SK-N-SH (cell line): ENCODE measurements around the gene PRRX1. TPM values are rescaled to one million over a fixed set of nuclear protein-coding genes. Genes with fewer than 3 reads are reported as not detected.

ENCODE experiments used
- CTCF ChIA-PET: fragments of 300-600, 350-600 bp; formaldehyde crosslinking; extraction: SDS; loops from one replicate; lab custom pipeline; 2021; lab: Yijun Ruan, JAX
- POLR2A ChIA-PET: fragments of 350-600 bp; sonication (Branson Sonifier 250); formaldehyde crosslinking; extraction: SDS; loops from one replicate; lab custom pipeline; 2020; ENCODE audit warnings: antibody characterized with exemption, inconsistent platforms; lab: Yijun Ruan, JAX
- DNase-seq: peaks from one replicate; pipeline ENCODE4 v3.0.0; 2012
- H2AFZ ChIP-seq: fragments of 200-600 bp; sonication (generic); 2 replicates; pipeline ENCODE4 v1.8.1; 2016; ENCODE audit warnings: antibody characterized with exemption, mild to moderate bottlenecking, low read depth
- H3F3A ChIP-seq: fragments of 200-600 bp; sonication (generic); replicated peaks from 2 replicates; pipeline ENCODE3; 2016; ENCODE audit warnings: antibody characterized with exemption, mild to moderate bottlenecking; ENCODE audit not compliant: insufficient read depth
- H3K27ac ChIP-seq, 2 experiments: fragments of 200-500 bp in 1 of 2; fragments of 200-600 bp in 1 of 2; sonication (Bioruptor generic) in 1 of 2; sonication (generic), shearing (Covaris generic) in 1 of 2; 2 replicates each; pipeline versions ENCODE4 v1.5.1 to v1.6.1; 2014 to 2016; ENCODE audit warnings: low read depth in 2 of 2, inconsistent platforms in 1 of 2, low read length in 1 of 2, mild to moderate bottlenecking in 1 of 2, mixed read lengths in 1 of 2
- H3K27me3 ChIP-seq: fragments of 200-600 bp; sonication (generic), shearing (Covaris generic); 2 replicates; pipeline ENCODE4 v1.6.1; 2016; ENCODE audit warnings: mixed run types; ENCODE audit not compliant: insufficient read depth
- H3K36me3 ChIP-seq, 2 experiments: fragments of 200-500 bp in 1 of 2; fragments of 200-600 bp in 1 of 2; sonication (Bioruptor generic) in 1 of 2; sonication (generic) in 1 of 2; replicated peaks in 1 of 2; 2 replicates each; pipeline versions ENCODE3 to v1.5.1; 2014 to 2016; ENCODE audit warnings: low read length in 1 of 2, mild to moderate bottlenecking in 1 of 2; ENCODE audit not compliant: insufficient read depth in 2 of 2, control insufficient read depth in 1 of 2
- H3K4me1 ChIP-seq, 2 experiments: fragments of 200-500 bp in 1 of 2; fragments of 200-600 bp in 1 of 2; sonication (Bioruptor generic) in 1 of 2; sonication (generic), shearing (Covaris generic) in 1 of 2; 2 replicates each; pipeline versions ENCODE4 v1.5.1 to v1.6.1; 2014 to 2016; ENCODE audit warnings: low read depth in 1 of 2, low read length in 1 of 2, mixed run types in 1 of 2; ENCODE audit not compliant: insufficient read depth in 2 of 2, control insufficient read depth in 1 of 2
- H3K4me2 ChIP-seq: fragments of 200-600 bp; sonication (generic), shearing (Covaris generic); 2 replicates; pipeline ENCODE4 v1.6.1; 2017; ENCODE audit warnings: mixed run types
- H3K4me3 ChIP-seq, 2 experiments: fragments of 200-500 bp in 1 of 2; fragments of 200-600 bp in 1 of 2; sonication (Bioruptor generic) in 1 of 2; sonication (generic), shearing (Covaris generic) in 1 of 2; 2 replicates each; pipeline versions ENCODE4 v1.5.1 to v1.8.1; 2014 to 2016; ENCODE audit warnings: low read depth in 2 of 2, inconsistent platforms in 1 of 2, low read length in 1 of 2, mild to moderate bottlenecking in 1 of 2, mixed read lengths in 1 of 2, moderate library complexity in 1 of 2
- H3K79me2 ChIP-seq: fragments of 200-600 bp; sonication (generic); 2 replicates; pipeline ENCODE4 v1.8.1; 2017; ENCODE audit warnings: mild to moderate bottlenecking; ENCODE audit not compliant: insufficient read depth
- H3K9ac ChIP-seq: fragments of 200-600 bp; sonication (generic); 2 replicates; pipeline ENCODE4 v1.6.1; 2017; ENCODE audit warnings: mixed run types
- H3K9me2 ChIP-seq: fragments of 200-600 bp; sonication (generic); 2 replicates; pipeline ENCODE4 v1.6.1; 2017; ENCODE audit warnings: mixed run types
- H3K9me3 ChIP-seq: fragments of 200-600 bp; sonication (generic); 2 replicates; pipeline ENCODE4 v1.6.1; 2017; ENCODE audit warnings: mixed run types, mild to moderate bottlenecking, moderate library complexity
- H4K20me1 ChIP-seq: fragments of 200-600 bp; sonication (generic); 2 replicates; pipeline ENCODE4 v1.6.1; 2017; ENCODE audit warnings: mild to moderate bottlenecking, mixed run types; ENCODE audit not compliant: insufficient read depth
- ELF1 ChIP-seq: IDR thresholded peaks from 2 replicates; pipeline ENCODE4 v1.4.0; 2012
- EP300 ChIP-seq, 2 experiments: IDR thresholded peaks; 2 replicates each; pipeline versions ENCODE4 v1.4.0 to v1.6.1; 2012; ENCODE audit warnings: borderline replicate concordance in 1 of 2, low read depth in 1 of 2, low read length in 1 of 2
- GATA2 ChIP-seq: sonication (generic); formaldehyde crosslinking; IDR thresholded peaks from 2 replicates; pipeline ENCODE4 v1.5.0; 2020; ENCODE audit warnings: mild to moderate bottlenecking, missing genetic modification reagents
- NFIC ChIP-seq: IDR thresholded peaks from 2 replicates; pipeline ENCODE4 v1.4.0; 2012; ENCODE audit warnings: borderline replicate concordance
- POLR2AphosphoS5 ChIP-seq: IDR thresholded peaks from 2 replicates; pipeline ENCODE4 v1.6.1; 2012; ENCODE audit warnings: low read depth, low read length
- RCOR1 ChIP-seq: fragments of 150-350 bp; IDR thresholded peaks from 2 replicates; pipeline ENCODE4 v1.6.1; 2017; ENCODE audit warnings: antibody characterized with exemption, low read length
- RFX5 ChIP-seq: IDR thresholded peaks from 2 replicates; pipeline ENCODE4 v1.6.1; 2012; ENCODE audit warnings: mild to moderate bottlenecking, improper control_type of control experiment, low read length
- WGBS: methylation state at CpG from one replicate; pipeline ENCODE4 v1.1.6; 2017; ENCODE audit warnings: low lambda C conversion rate; 5-methylcytosine and 5-hydroxymethylcytosine counted together
- polyA plus RNA-seq, 3 experiments: library from polyadenylated mRNA; depleted of rRNA; stranded (reverse); fragments of >200 nt; gene quantifications; 2 replicates each; pipeline ENCODE4 v1.2.3, GENCODE V29; 2012
- TF ChIP-seq, protein P1 (sequence below): IDR thresholded peaks from 2 replicates; pipeline ENCODE4 v1.4.0; 2012; ENCODE audit warnings: low read depth, borderline replicate concordance
- TF ChIP-seq, protein P2 (sequence below): IDR thresholded peaks from 2 replicates; pipeline ENCODE4 v1.4.0; 2012; ENCODE audit warnings: low read depth
- TF ChIP-seq, protein P3 (sequence below): fragments of 150-350 bp; IDR thresholded peaks from 2 replicates; pipeline ENCODE4 v1.6.1; 2016; ENCODE audit warnings: mild to moderate bottlenecking, low read depth, low read length
- TF ChIP-seq, protein P4 (sequence below): IDR thresholded peaks from 2 replicates; pipeline ENCODE4 v1.6.1; 2012; ENCODE audit warnings: mild to moderate bottlenecking, low read depth, low read length, moderate library complexity
- TF ChIP-seq, protein P5 (sequence below): fragments of 200-600 bp; sonication (generic); IDR thresholded peaks from 2 replicates; pipeline ENCODE4 v1.6.1; 2017; ENCODE audit warnings: antibody characterized with exemption, mild to moderate bottlenecking, moderate library complexity

Gene PRRX1
- polyA plus RNA-seq, 1 of the 3 experiments (the other 2 are of a cell fraction), result 356 TPM

DNA sequence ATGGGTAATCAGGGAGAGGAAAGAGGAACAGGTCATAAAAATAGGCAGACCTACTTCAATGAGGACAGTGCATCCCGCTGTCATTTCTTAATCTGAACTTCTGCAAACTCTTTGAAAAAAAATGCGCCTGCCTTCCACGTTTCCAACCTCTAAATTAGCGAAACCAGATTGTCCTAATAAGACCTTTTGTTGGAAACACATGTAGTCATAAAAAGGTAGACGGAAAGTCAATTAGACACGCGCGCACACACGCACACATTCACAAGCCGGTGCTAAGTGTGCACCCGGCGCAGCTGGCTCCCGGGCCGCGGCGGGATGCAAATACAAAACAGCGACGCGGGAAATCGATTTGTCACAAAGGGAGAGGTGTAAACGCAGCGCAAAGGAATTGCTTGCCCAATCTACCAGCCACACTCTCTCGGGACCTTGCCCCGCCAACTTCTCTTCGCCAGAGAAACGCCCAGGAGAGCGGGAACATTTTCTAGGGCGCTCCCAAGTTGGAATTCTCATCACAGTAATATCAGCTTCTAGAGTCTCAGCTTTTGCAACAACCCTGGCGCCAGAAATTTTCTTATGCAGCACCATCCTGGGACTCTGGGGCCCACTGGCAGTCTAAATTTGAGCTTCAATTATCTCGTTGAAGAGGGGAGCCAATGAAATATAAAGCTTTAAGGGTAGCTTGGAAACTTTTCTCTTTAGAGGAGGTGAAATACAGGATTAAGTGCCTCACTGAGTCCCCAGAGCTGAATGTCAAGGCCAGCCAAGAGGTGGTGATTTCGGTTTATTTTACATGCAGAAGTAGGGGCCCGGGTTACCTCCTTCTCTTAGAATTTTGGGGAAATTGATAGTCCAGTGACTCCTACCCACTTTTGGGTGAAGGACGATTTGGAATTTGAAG, 4.5 kb downstream of the PRRX1 start:
- WGBS, result 14% methylated on average over 20 of the region's 33 CpGs
- Histone ChIP-seq H3K79me2 (peaks cover 100% of the 10 kb centered on the region), H3K27ac (peak overlapping the region; percentile 97 to 99), H3K9ac (peak overlapping the region; percentile 99), H3K9me3 (no peaks in the 10 kb centered on the region), H3F3A (peaks cover 61% of the 10 kb centered on the region), H3K4me2 (peak overlapping the region; percentile 92), H3K27me3 (no peaks in the 10 kb centered on the region), H4K20me1 (no peaks in the 10 kb centered on the region), H3K9me2 (no peaks in the 10 kb centered on the region), H2AFZ (no peak overlapping the region), H3K36me3 (peaks cover 14 to 63% of the 10 kb centered on the region in 2 experiments), H3K4me3 (peak overlapping the region; percentile 87 to 96), H3K4me1 (peaks cover 6 to 14% of the 10 kb centered on the region in 2 experiments; a peak in 3 of 4 replicates)
- ChIA-PET POLR2A (no interaction called here), CTCF (interaction anchor here (1.0 to 1.1 kb wide), 2 partner anchors 11 to 21 kb away, joined by 3 read pairs; no protein-coding TSS in a partner anchor)
- DNase-seq, result no peak
- TF ChIP-seq, protein P1, sequence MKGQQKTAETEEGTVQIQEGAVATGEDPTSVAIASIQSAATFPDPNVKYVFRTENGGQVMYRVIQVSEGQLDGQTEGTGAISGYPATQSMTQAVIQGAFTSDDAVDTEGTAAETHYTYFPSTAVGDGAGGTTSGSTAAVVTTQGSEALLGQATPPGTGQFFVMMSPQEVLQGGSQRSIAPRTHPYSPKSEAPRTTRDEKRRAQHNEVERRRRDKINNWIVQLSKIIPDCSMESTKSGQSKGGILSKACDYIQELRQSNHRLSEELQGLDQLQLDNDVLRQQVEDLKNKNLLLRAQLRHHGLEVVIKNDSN, result no peak
- TF ChIP-seq EP300 (IDR thresholded peaks at IDR 0.05; ENCODE audit: borderline replicate concordance in 1 of 2, low read depth in 1 of 2, low read length in 1 of 2) (no peak), POLR2AphosphoS5 (peak; percentile 21; the same call in 1 of the 2 replicates), ELF1 (no peak), NFIC (no peak), RCOR1 (no peak), GATA2 (CRISPR knock-in tag) (no peak), RFX5 (no peak)
- TF ChIP-seq, protein P2, sequence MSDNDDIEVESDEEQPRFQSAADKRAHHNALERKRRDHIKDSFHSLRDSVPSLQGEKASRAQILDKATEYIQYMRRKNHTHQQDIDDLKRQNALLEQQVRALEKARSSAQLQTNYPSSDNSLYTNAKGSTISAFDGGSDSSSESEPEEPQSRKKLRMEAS, result peak; percentile 12; the same call in 1 of the 2 replicates
- TF ChIP-seq, protein P3, sequence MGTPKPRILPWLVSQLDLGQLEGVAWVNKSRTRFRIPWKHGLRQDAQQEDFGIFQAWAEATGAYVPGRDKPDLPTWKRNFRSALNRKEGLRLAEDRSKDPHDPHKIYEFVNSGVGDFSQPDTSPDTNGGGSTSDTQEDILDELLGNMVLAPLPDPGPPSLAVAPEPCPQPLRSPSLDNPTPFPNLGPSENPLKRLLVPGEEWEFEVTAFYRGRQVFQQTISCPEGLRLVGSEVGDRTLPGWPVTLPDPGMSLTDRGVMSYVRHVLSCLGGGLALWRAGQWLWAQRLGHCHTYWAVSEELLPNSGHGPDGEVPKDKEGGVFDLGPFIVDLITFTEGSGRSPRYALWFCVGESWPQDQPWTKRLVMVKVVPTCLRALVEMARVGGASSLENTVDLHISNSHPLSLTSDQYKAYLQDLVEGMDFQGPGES, result no peak
- TF ChIP-seq, protein P4, sequence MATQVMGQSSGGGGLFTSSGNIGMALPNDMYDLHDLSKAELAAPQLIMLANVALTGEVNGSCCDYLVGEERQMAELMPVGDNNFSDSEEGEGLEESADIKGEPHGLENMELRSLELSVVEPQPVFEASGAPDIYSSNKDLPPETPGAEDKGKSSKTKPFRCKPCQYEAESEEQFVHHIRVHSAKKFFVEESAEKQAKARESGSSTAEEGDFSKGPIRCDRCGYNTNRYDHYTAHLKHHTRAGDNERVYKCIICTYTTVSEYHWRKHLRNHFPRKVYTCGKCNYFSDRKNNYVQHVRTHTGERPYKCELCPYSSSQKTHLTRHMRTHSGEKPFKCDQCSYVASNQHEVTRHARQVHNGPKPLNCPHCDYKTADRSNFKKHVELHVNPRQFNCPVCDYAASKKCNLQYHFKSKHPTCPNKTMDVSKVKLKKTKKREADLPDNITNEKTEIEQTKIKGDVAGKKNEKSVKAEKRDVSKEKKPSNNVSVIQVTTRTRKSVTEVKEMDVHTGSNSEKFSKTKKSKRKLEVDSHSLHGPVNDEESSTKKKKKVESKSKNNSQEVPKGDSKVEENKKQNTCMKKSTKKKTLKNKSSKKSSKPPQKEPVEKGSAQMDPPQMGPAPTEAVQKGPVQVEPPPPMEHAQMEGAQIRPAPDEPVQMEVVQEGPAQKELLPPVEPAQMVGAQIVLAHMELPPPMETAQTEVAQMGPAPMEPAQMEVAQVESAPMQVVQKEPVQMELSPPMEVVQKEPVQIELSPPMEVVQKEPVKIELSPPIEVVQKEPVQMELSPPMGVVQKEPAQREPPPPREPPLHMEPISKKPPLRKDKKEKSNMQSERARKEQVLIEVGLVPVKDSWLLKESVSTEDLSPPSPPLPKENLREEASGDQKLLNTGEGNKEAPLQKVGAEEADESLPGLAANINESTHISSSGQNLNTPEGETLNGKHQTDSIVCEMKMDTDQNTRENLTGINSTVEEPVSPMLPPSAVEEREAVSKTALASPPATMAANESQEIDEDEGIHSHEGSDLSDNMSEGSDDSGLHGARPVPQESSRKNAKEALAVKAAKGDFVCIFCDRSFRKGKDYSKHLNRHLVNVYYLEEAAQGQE, result peak; percentile 16; the same call in 1 of the 2 replicates
- TF ChIP-seq, protein P5, sequence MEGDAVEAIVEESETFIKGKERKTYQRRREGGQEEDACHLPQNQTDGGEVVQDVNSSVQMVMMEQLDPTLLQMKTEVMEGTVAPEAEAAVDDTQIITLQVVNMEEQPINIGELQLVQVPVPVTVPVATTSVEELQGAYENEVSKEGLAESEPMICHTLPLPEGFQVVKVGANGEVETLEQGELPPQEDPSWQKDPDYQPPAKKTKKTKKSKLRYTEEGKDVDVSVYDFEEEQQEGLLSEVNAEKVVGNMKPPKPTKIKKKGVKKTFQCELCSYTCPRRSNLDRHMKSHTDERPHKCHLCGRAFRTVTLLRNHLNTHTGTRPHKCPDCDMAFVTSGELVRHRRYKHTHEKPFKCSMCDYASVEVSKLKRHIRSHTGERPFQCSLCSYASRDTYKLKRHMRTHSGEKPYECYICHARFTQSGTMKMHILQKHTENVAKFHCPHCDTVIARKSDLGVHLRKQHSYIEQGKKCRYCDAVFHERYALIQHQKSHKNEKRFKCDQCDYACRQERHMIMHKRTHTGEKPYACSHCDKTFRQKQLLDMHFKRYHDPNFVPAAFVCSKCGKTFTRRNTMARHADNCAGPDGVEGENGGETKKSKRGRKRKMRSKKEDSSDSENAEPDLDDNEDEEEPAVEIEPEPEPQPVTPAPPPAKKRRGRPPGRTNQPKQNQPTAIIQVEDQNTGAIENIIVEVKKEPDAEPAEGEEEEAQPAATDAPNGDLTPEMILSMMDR, result peak; percentile 17; the same call in 1 of the 2 replicates
